Activated gamma-delta T cell (primary cell): ENCODE data around the gene SMPD3.

Experiments
- DNase-seq: peaks from one replicate; lab custom pipeline; 2025; lab: John Stamatoyannopoulos, UW

The SMPD3 gene

GRCh38 chr16:68335175-68335574, 113.1 kb downstream of the SMPD3 start:
- DNase-seq = no peak

GRCh38 chr16:68332411-68333121, 115.7 kb downstream of the SMPD3 start:
- no peak for DNase-seq

GRCh38 chr16:68331879-68332410, 116.4 kb downstream of the SMPD3 start:
- DNase-seq = no peak

- no peak for DNase-seq
Measured at GRCh38 chr16:68328860-68329390, 119.4 kb downstream of the SMPD3 start.

GRCh38 chr16:68328151-68328859, 120.0 kb downstream of the SMPD3 start:
- no peak for DNase-seq

- DNase-seq = no peak
Measured at GRCh38 chr16:68324780-68325357, 123.4 kb downstream of the SMPD3 start.

GRCh38 chr16:68324336-68324735, 124.0 kb downstream of the SMPD3 start:
- no peak for DNase-seq

GRCh38 chr16:68319185-68319908, 129.0 kb downstream of the SMPD3 start:
- no peak for DNase-seq

- DNase-seq = no peak
Measured at GRCh38 chr16:68313116-68313515, 135.2 kb downstream of the SMPD3 start.

GRCh38 chr16:68310774-68311511, 137.4 kb downstream of the SMPD3 start, which contains the start of the genes PRMT7 and SLC7A6OS:
Gene PRMT7 (plus strand): TSS chr16:68311019. CDS start chr16:68315980, 4,961 bp downstream.
Gene SLC7A6OS (minus strand): TSS chr16:68310946. CDS start chr16:68310926, 20 bp downstream.
- peak; percentile 87 for DNase-seq

GRCh38 chr16:68310437-68310773, 137.9 kb downstream of the SMPD3 start:
- DNase-seq = no peak

- no peak for DNase-seq
Measured at GRCh38 chr16:68309799-68310198, 138.5 kb downstream of the SMPD3 start.
